WTC11 (cell line): ENCODE measurements around the gene SBF2.

ENCODE experiments used
- ATF1 ChIP-seq: sonication (generic); formaldehyde crosslinking; IDR thresholded peaks from 2 replicates; pipeline ENCODE4 v1.8.1; 2023; ENCODE audit warnings: mild to moderate bottlenecking, moderate library complexity, missing genetic modification reagents
- RELA ChIP-seq: sonication (generic); formaldehyde crosslinking; IDR thresholded peaks from 2 replicates; pipeline ENCODE4 v1.8.1; 2022; ENCODE audit warnings: missing genetic modification reagents, mild to moderate bottlenecking, borderline replicate concordance
- TF ChIP-seq, protein P1 (sequence below): fragments of 200-600 bp; IDR thresholded peaks from 2 replicates; pipeline ENCODE4 v1.8.0; 2022; ENCODE audit warnings: antibody characterized with exemption
- TF ChIP-seq, protein P2 (sequence below): sonication (generic); formaldehyde crosslinking; IDR thresholded peaks from 2 replicates; pipeline ENCODE4 v1.8.0; 2022; ENCODE audit warnings: mild to moderate bottlenecking, missing genetic modification reagents
- TF ChIP-seq, protein P3 (sequence below): sonication (generic); formaldehyde crosslinking; IDR thresholded peaks from 2 replicates; pipeline ENCODE4 v1.8.1; 2023; ENCODE audit warnings: mild to moderate bottlenecking, missing genetic modification reagents

DNA sequence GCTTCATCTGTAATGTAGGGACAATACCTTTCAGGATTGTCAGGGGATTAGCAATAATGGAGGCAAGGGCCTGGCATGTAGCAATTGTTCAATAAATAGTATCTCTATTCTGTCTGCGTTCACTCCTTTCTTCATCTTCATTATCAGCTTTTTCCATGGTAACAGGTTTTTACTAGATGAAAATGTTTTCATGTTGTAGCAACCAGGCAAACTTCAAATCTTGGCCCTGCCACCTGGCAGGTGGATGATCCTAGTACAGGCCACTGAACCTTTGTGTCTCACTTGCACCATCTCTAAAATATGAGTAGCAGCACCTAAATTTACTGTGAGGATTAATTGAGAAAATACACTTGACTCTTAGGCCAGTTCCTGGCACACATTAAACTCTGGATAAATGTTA, 546.8 kb downstream of the SBF2 start:
- TF ChIP-seq, protein P1, sequence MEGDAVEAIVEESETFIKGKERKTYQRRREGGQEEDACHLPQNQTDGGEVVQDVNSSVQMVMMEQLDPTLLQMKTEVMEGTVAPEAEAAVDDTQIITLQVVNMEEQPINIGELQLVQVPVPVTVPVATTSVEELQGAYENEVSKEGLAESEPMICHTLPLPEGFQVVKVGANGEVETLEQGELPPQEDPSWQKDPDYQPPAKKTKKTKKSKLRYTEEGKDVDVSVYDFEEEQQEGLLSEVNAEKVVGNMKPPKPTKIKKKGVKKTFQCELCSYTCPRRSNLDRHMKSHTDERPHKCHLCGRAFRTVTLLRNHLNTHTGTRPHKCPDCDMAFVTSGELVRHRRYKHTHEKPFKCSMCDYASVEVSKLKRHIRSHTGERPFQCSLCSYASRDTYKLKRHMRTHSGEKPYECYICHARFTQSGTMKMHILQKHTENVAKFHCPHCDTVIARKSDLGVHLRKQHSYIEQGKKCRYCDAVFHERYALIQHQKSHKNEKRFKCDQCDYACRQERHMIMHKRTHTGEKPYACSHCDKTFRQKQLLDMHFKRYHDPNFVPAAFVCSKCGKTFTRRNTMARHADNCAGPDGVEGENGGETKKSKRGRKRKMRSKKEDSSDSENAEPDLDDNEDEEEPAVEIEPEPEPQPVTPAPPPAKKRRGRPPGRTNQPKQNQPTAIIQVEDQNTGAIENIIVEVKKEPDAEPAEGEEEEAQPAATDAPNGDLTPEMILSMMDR = no peak
- TF ChIP-seq ATF1 (CRISPR knock-in tag) (no peak), RELA (no peak)
- TF ChIP-seq, protein P2, sequence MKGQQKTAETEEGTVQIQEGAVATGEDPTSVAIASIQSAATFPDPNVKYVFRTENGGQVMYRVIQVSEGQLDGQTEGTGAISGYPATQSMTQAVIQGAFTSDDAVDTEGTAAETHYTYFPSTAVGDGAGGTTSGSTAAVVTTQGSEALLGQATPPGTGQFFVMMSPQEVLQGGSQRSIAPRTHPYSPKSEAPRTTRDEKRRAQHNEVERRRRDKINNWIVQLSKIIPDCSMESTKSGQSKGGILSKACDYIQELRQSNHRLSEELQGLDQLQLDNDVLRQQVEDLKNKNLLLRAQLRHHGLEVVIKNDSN = no peak
- TF ChIP-seq, protein P3, sequence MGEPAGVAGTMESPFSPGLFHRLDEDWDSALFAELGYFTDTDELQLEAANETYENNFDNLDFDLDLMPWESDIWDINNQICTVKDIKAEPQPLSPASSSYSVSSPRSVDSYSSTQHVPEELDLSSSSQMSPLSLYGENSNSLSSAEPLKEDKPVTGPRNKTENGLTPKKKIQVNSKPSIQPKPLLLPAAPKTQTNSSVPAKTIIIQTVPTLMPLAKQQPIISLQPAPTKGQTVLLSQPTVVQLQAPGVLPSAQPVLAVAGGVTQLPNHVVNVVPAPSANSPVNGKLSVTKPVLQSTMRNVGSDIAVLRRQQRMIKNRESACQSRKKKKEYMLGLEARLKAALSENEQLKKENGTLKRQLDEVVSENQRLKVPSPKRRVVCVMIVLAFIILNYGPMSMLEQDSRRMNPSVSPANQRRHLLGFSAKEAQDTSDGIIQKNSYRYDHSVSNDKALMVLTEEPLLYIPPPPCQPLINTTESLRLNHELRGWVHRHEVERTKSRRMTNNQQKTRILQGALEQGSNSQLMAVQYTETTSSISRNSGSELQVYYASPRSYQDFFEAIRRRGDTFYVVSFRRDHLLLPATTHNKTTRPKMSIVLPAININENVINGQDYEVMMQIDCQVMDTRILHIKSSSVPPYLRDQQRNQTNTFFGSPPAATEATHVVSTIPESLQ (CRISPR knock-in tag) = no peak
